Measurements from ENCODE around the gene MAN2B2. TPM values are rescaled to one million over a fixed set of nuclear protein-coding genes. Genes with fewer than 3 reads are reported as not detected.

The MAN2B2 gene
- total RNA-seq, 2 experiments from 2014 or later: 36.1 to 36.7 TPM

DNA sequence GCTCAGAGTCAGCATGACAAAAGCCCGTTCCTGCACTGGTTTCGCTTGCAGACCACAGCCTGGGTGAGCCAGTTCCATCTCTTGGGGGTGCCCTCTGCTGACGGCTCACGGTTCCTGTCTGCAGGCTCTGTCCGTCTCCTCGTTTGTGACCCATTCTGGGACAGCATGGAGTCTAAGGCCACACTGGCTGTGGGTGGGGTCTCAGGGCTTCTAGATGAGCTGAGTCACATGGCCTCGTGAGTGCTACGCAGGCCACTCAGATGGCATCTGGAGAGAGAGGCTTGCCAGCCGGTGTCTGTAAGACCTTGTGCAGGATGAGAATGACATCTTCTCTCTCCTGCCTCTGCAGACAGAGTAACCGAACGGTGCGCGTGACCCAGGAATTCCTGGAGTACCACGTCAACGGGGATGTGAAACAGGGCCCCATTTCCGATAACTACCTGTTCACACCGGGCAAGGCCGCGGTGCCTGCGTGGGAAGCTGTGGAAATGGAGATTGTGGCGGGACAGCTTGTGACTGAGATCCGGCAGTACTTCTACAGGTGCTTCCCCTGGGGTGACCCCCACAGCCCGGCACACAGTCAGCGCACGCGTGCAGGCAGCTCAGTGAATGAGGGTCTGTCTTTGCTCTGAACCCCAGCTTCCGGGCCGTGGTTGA, 33.9 kb downstream of the MAN2B2 start:
- H3K9me3 Mint-ChIP-seq: peaks cover 14% of the 10 kb centered on the region
- peaks cover 60% of the 10 kb centered on the region for H3K36me3 Mint-ChIP-seq (ENCODE audit: low read depth)
- no peak for DNase-seq
- H3K27me3 Mint-ChIP-seq: no peaks in the 10 kb centered on the region
- H3K4me1 Mint-ChIP-seq: no peaks in the 10 kb centered on the region
- POLR2A ChIA-PET: no interaction called here
- H3K4me3 Mint-ChIP-seq: no peak overlapping the region
- CTCF ChIA-PET: interaction anchor here (1.0 to 1.5 kb wide), 2 partner anchors 11 to 25 kb away, joined by 3 read pairs; no protein-coding TSS in a partner anchor
- no peak overlapping the region for H3K27ac Mint-ChIP-seq

DNA sequence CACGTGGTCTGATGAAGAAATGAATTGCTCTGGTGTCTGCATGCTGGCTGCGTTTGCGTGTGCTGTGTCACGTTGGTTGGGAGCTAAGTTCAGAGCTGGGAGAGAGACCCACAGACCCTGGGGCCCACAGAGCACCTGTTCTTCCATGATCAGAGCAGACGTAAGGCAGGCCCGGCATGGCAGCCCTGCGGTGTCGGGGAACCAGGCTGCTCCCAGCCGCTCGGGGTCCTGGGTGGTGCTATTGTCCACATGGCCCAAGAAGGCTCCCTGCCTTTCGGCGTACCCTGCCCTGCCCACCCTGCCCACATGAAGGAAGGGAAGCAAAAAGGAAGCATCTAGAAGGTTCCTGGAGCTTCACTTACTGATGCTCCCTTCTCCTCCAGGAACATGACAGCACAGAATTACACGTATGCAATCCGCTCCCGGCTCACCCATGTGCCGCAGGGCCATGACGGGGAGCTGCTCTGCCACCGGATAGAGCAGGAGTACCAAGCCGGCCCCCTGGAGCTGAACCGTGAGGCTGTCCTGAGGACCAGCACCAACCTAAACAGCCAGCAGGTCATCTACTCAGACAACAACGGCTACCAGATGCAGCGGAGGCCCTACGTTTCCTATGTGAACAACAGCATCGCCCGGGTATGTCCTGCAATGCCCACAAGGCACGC, 34.6 kb downstream of the MAN2B2 start:
- peaks cover 56% of the 10 kb centered on the region for H3K36me3 Mint-ChIP-seq (ENCODE audit: low read depth)
- H3K9me3 Mint-ChIP-seq: peaks cover 9% of the 10 kb centered on the region
- no peak overlapping the region for H3K27ac Mint-ChIP-seq
- no peak overlapping the region for H3K4me3 Mint-ChIP-seq
- ChIA-PET POLR2A (no interaction called here), CTCF (interaction anchor here (1.0 kb wide), 1 partner anchor 24 kb away, joined by 3 read pairs; no protein-coding TSS in a partner anchor)
- DNase-seq: no peak
- H3K27me3 Mint-ChIP-seq: no peaks in the 10 kb centered on the region
- no peaks in the 10 kb centered on the region for H3K4me1 Mint-ChIP-seq

DNA sequence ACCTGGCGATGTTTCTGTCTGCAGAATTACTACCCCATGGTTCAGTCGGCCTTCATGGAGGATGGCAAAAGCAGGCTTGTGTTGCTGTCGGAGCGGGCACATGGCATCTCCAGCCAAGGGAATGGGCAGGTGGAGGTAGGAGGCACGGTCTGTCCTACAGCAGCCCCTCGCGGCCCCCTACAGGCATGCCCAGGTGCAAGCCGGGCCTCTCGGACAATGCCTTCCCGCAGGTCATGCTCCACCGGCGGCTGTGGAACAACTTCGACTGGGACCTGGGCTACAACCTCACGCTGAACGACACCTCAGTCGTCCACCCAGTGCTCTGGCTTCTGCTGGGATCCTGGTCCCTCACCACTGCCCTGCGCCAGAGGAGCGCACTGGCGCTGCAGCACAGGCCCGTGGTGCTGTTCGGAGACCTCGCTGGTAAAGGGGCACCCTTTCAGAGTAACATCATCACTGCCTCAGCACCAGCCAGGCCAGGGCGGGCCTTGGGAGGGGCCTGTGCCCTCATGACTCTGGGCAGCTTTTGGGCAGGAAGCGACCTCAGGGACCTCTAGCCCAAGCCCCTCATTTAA, 36.0 kb downstream of the MAN2B2 start:
- Mint-ChIP-seq H3K27me3 (no peaks in the 10 kb centered on the region), H3K4me1 (no peaks in the 10 kb centered on the region), H3K4me3 (no peak overlapping the region), H3K27ac (no peak overlapping the region), H3K36me3 (ENCODE audit: low read depth) (peaks cover 47% of the 10 kb centered on the region), H3K9me3 (peaks cover under 1% of the 10 kb centered on the region)
- ChIA-PET CTCF (no interaction called here), POLR2A (no interaction called here)
- DNase-seq: no peak

DNA sequence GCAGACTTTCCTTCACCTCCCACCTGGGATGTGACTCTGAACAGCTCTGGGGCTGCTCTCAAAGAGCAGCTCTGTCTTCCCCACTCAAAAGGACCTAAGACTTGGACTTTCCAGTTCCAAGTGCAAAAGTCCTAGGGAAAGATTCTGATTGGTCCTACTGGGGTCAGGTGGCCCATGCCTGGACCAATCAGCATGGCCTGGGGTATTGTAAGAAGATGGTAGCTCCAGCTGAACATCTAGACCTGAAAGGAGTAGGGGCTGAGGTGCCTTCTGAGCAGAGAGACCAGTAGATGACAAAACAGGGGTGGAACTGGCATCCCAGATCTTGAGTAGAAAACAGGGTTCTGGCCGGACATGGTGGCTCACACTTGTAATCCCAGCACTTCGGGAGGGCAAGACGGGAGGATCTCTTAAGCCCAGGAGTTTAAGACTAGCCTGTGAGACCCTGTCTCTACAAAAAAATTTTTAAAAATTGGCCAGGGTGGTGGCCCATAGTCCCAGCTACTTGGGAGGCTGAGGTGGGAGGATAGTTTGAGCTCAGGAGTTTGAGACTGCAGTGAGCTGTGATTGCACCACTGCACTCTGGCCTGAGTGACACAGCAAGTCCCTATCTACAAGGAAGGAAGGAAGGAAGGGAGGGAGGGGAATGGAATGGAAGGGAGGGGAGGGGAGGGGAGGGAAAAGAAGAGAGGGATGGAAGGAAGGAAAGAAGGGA, 38.1 kb downstream of the MAN2B2 start:
- ChIA-PET CTCF (no interaction called here), POLR2A (no interaction called here)
- Mint-ChIP-seq H3K4me1 (no peaks in the 10 kb centered on the region), H3K27ac (peak overlapping the region; percentile 31), H3K9me3 (no peaks in the 10 kb centered on the region), H3K4me3 (no peak overlapping the region), H3K36me3 (ENCODE audit: low read depth) (peaks cover 45% of the 10 kb centered on the region), H3K27me3 (no peaks in the 10 kb centered on the region)
- no peak for DNase-seq

DNA sequence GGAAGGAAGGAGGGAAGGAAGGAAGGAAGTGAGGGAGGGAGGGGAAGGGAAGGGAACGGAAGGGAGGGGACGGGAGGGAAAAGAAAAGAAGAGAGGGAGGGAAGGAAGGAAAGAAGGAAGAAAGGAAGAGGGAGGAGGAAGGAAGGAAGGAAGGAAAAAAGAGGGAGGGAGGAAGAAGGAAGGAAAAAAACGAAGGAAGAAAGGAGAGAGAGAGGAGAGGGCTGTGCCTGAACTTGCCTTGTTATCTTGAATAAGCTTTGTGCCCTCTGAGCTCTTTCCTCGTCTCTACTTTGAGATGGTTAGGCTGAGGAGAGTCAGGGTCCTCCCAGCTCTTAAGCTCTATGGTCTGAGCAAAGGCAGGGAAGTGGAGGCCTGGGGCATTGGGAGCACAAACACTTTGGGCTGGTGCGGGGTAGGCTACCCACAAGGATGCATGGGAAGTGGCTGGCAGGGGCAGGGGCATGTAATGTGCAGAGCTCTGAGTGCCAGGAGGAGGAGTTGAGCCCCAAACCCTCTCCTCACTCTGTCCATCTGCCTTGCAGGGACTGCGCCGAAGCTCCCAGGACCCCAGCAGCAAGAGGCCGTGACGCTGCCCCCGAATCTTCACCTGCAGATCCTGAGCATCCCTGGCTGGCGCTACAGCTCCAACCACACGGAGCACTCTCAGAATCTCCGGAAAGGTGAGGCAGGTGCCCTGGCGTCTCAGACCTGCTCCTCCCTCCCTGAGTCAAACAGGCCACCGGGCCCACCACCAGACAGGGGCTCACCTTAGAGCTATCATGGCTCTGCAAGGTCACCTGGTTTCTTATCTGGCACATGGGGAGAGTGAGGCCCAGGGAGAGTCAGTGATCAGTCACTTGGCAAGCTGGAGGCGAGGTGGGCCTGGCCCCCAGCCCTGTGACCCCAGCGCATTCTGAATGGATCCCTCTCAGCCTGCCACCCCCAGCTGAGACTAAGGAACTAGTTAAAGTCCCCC, 39.0 kb downstream of the MAN2B2 start:
- Mint-ChIP-seq H3K27ac (no peak overlapping the region), H3K36me3 (ENCODE audit: low read depth) (peaks cover 43% of the 10 kb centered on the region), H3K27me3 (no peaks in the 10 kb centered on the region), H3K4me3 (no peak overlapping the region), H3K4me1 (no peaks in the 10 kb centered on the region), H3K9me3 (no peaks in the 10 kb centered on the region)
- POLR2A ChIA-PET: no interaction called here
- CTCF ChIA-PET: interaction anchor here (0.6 kb wide), 1 partner anchor 425 kb away, joined by 3 read pairs; no protein-coding TSS in a partner anchor
- no peak for DNase-seq

DNA sequence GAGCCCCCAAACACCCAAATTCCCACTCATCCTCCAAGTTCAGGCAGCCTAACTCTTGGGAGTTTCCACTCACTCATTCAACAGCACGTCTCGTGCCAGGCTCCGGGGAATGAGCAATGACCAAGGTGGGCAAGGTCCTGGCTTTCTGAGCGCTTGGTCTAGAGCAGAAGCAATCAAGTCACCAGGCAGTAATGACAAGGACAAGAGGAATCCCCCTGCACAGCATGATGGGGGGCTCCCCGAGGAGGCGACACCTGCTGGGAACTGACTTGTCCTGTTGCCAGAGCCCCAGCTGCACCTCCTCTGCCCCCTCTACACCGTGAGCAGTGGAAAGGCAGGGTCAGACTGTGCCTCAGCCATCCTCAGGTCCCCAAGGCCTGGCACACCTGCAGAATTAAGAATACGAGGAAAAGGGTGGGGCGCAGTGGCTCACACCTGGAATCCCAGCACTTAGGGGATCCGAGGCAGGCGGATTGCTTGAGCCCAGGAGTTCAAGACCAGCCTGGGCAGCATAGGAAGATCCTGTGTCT, 39.8 kb downstream of the MAN2B2 start:
- Mint-ChIP-seq H3K27me3 (no peaks in the 10 kb centered on the region), H3K4me1 (no peaks in the 10 kb centered on the region), H3K27ac (no peak overlapping the region), H3K9me3 (no peaks in the 10 kb centered on the region), H3K4me3 (no peak overlapping the region), H3K36me3 (ENCODE audit: low read depth) (peaks cover 43% of the 10 kb centered on the region)
- POLR2A ChIA-PET: no interaction called here
- CTCF ChIA-PET: interaction anchor here (1.2 kb wide), 1 partner anchor 11 kb away, joined by 3 read pairs; no protein-coding TSS in a partner anchor
- DNase-seq: no peak

DNA sequence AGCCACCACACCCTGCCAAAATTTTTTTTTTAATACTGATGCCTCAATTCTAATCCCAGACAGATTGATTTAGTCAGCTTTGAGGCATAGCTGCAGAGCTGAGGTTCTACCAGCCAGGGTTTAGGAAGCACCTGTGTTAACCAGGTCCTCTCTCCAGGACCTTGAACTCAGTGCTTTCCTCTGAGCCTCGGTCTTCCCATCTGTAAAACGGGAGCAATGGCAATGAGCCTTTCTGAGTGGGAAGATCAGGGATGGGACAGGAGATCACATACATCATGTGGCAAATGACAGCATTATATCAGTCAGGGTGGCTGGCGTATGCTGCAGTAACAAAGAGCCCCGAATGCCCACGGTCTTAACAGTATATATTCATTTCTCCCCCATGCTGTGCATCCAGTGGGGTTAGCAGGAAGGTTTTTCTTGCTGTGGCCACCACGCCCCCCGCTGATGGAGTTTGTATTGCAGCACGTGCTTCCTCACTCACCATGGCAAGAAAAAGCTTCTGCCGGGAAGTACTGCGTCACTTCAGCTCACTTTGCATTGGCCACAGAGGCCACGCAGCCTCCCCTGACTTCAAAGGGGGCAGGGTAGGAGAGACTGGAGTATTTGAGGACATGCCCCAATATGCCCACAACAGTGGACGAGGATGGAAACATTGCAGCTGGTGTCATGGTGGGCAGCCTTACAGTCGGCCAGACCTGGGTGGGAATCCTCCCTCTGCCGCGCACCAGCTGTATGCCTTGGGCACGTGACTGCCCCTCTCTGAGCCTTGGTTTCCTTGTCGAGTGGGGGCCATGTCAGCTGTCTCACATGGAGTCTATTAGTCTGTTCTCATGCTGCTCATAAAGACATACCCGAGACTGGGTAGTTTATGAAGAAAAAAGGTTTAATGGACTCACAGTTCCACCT, 41.4 kb downstream of the MAN2B2 start:
- H3K9me3 Mint-ChIP-seq: no peaks in the 10 kb centered on the region
- ChIA-PET CTCF (interaction anchor here (1.2 kb wide), 1 partner anchor 10 kb away, joined by 3 read pairs; no protein-coding TSS in a partner anchor), POLR2A (no interaction called here)
- no peaks in the 10 kb centered on the region for H3K27me3 Mint-ChIP-seq
- no peak overlapping the region for H3K4me3 Mint-ChIP-seq
- H3K27ac Mint-ChIP-seq: no peak overlapping the region
- peaks cover 42% of the 10 kb centered on the region for H3K36me3 Mint-ChIP-seq (ENCODE audit: low read depth)
- H3K4me1 Mint-ChIP-seq: no peaks in the 10 kb centered on the region
- no peak for DNase-seq

DNA sequence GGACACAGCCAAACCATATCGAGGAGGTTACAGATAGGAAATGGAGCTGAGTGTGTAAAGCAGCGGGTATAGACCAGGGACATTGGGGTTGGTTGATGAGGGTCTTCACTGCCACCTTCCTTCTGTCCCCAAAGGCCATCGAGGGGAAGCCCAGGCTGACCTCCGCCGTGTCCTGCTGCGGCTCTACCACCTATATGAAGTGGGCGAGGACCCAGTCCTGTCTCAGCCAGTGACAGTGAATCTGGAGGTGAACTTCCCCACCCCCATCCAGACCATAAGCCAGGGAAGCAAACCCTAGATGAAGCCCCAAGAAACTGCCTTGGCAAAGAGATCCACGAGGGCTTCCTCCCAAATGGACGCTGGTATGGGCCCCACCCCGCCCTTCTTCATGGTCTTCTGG, 42.3 kb downstream of the MAN2B2 start:
- Mint-ChIP-seq H3K27me3 (no peaks in the 10 kb centered on the region), H3K4me1 (no peaks in the 10 kb centered on the region), H3K36me3 (ENCODE audit: low read depth) (peaks cover 33% of the 10 kb centered on the region), H3K27ac (no peak overlapping the region), H3K4me3 (no peak overlapping the region), H3K9me3 (no peaks in the 10 kb centered on the region)
- ChIA-PET POLR2A (no interaction called here), CTCF (no interaction called here)
- DNase-seq: no peak

DNA sequence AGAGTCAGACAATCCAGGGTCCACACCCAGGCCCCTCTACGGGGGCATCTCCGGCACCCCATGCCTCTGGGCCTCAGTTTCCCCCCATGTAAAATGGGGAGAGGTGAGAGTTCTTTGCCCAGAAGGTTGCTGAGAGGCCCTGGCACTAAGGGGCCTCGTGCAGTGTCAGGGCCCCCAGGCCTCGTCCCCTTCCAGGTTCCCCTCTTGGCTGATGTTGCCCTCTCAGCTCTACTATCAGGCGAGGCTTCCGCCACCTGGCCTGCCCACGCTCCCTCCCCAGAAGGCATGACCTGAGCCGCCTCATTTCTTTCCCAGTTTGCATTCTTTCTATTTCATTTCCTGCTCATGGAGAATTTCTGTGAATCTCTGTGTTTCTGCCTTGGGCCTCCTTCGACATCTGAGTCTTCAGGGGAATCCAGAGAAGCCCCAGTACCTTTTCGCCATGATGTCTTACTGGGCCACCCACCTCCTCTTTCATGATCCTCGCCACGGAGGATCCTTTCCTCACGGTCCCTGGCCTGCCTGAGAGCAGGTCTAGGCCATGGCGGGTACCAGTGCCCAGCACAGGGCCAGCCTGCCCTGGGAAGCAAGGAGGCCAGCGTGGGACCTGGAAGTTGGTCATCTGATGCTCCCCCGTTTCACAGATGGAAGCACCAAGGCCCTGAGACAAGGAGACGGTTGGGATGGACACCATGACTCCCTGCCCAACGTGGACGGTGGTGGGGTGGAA, 43.6 kb downstream of the MAN2B2 start:
- Mint-ChIP-seq H3K4me1 (no peaks in the 10 kb centered on the region), H3K9me3 (no peaks in the 10 kb centered on the region), H3K36me3 (ENCODE audit: low read depth) (peaks cover 30% of the 10 kb centered on the region), H3K27me3 (no peaks in the 10 kb centered on the region), H3K27ac (peak overlapping the region; percentile 50), H3K4me3 (no peak overlapping the region)
- ChIA-PET POLR2A (no interaction called here), CTCF (no interaction called here)
- DNase-seq: no peak

DNA sequence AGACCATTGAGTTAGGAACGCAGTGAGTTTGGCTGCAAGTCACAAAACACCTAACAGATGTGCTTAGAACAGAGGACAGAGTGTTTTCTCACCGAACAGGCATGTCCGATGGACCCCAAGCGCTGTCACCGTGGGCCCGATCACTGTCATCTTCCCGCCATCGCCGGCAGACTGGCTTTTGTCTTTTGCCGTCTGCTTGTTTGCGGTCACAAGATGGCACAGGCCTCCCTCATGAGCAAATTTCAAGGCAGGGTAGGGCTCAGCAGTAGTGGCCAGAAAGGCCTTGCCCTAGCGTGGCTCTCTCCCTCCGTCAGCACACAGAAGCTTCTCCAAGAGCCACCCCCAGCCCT, 44.1 kb downstream of the MAN2B2 start:
- H3K36me3 Mint-ChIP-seq (ENCODE audit: low read depth): peaks cover 30% of the 10 kb centered on the region
- no peaks in the 10 kb centered on the region for H3K9me3 Mint-ChIP-seq
- no peaks in the 10 kb centered on the region for H3K4me1 Mint-ChIP-seq
- H3K4me3 Mint-ChIP-seq: no peak overlapping the region
- ChIA-PET CTCF (interaction anchor here (0.6 to 1.0 kb wide), 2 partner anchors 36 to 124 kb away, joined by 3 read pairs; no protein-coding TSS in a partner anchor), POLR2A (no interaction called here)
- no peak for DNase-seq
- no peak overlapping the region for H3K27ac Mint-ChIP-seq
- no peaks in the 10 kb centered on the region for H3K27me3 Mint-ChIP-seq
